NCI-H1417 treated with DMSO at 0.1 percent for 48 hours (cell line): ENCODE results near the gene ALDH1A1.

Source experiments
- DNase-seq: peaks from one replicate; lab custom pipeline; 2025; lab: John Stamatoyannopoulos, UW

The ALDH1A1 gene

GRCh38 chr9:72855890-72856523 is 96.8 kb downstream of the ALDH1A1 start:
- DNase-seq = no peak

GRCh38 chr9:72855321-72855720 is 97.5 kb downstream of the ALDH1A1 start:
- no peak for DNase-seq
